CD4-positive, alpha-beta T cell treated with Interleukin-4 for 1 hour (primary cell): ENCODE measurements around the gene POLD4.

Source experiments
- DNase-seq, 2 donors: peaks; one replicate each; pipeline ENCODE4 v3.0.0-alpha.2; 2020 to 2022

Gene POLD4

DNA sequence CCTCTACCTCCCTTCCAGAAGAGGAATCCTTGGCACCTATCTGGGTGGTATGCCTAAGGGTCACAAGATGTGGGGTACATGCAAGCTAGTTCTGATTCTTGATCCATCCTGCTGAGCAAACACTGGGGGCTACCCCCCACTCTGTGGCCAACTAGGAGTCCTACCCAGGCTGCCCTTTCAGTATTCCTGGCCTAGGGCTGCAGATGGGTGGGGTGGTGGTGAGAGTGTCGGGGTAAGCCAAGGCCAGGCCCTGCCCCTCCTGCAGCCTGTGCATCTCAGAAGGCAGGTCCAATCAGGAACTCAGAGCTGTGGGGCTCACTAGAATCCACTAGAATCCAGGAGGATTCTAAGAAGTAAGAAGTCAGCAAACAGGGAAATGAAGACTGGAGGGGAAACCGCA is 39.1 kb downstream of the POLD4 start:
- no peak for DNase-seq

DNA sequence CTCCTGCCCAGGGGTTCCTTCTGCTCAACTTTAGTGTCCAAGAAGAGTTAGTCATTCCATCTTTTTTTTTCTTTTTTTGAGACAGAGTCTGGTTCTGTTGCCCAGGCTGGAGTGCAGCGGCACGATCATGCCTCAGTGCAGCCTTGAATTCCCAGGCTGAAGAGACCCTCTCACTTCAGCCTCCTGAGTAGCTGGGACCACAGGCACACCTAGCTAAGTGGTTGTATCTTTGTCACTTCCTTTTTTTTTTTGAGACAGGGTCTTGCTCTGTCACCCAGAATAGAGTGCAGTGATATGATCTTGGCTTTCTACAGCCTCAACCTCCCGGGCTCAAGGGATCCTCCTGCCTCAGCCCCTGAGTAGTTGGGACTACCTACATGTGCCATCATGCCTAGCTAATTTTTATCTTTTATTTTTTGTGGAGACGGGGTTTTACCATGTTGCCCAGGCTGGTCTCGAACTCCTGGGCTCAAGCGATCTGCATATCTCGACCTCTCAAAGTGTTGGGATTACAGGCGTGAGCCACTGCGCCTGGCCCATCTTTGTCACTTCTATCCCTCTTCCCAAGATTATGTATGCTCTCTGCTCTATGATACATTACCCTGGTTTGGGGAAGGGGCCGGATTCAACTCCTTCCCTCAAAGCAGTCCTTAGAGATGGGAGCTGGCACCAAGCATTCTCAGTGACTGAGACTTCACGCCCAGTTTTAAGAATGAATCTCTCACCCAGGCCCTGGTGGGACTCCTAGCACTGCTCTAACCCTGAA is 40.0 kb downstream of the POLD4 start:
- no peak for DNase-seq

DNA sequence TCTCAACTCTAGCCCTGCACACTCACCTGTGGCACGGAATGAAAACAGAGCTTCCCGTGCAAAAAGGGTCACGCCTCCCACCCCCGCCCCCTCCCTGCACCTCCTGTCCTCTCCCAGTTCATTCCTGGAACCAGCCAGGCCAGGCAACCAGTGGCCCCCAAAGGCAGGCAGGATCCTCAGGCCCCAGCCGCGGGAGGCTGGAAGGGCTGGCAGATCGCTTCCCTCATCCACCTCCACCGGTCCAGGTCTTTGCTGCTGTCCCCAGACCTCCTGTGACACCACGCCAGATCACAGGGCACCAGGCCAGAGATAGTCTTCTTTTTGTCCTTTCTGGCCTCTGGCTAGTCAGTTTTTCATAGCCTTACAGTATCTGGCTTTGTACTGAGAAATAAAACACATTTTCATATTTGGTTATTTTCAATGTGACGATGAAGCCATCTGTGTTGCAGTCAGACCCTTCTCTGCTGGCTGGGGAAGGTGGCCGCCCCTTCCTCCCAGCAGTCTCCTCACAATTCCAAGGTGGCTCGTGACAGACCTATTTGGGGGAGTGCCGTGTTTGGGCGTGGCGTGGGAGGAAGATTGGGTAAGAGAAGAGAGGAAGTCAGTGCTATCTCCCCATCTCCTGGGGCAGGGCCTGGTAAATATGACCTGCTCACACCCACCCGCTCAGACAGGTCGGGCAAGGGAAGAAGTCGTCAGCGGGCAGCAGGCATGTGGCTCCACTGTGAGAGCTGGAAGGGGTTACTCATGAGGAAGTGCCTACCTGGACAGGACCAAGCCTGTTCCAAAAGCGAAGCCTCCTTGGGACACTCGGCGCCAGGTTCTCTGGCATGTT is 40.9 kb downstream of the POLD4 start:
- DNase-seq = peak; percentile 52 to 56

DNA sequence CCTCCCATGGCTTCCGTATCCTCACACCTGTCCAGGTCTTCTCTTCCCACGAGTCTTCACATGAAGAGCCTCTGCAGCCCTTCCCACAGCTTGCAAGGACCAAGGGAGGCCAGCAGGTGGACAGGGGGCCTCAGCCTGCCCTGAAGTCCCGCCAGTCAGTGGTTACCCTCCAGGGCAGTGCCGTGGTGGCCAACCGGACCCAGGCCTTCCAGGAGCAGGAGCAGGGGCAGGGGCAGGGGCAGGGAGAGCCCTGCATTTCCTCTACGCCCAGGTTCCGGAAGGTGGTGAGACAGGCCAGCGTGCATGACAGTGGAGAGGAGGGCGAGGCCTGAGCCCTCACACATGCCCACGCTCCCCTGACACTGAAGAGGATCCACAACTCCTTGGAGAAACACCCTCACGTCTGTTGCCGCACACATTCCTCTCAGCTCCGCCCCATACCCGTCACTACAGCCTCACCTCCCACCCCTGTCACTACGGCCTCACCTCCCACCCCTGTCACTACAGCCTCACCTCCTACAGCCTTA is 41.7 kb downstream of the POLD4 start:
- no peak for DNase-seq

DNA sequence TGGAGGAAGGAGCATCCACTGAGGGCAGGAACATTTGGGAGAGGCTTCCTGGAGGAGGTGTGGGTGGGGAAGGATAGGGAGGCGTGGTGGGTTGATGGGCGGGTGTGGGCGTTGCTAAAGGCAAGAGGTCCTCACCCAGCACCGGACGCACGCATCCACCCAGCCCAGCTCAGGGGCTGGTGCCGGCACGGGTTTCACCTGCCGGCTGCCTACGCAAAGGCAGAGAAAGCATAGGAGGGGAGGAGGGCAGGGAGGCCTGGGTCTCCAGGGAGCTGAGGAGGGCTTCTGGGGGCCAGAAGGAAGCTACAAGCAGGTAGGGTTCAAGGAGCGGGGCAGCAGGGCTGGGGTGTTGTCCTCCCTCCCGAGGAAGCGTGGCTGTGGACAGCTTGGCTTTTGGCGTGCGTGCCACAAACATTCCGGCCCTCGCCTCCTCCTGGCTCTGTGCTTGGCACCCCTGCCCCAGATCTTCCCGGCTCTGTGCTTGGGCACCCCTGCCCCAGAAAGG is 42.2 kb downstream of the POLD4 start:
- no peak for DNase-seq

DNA sequence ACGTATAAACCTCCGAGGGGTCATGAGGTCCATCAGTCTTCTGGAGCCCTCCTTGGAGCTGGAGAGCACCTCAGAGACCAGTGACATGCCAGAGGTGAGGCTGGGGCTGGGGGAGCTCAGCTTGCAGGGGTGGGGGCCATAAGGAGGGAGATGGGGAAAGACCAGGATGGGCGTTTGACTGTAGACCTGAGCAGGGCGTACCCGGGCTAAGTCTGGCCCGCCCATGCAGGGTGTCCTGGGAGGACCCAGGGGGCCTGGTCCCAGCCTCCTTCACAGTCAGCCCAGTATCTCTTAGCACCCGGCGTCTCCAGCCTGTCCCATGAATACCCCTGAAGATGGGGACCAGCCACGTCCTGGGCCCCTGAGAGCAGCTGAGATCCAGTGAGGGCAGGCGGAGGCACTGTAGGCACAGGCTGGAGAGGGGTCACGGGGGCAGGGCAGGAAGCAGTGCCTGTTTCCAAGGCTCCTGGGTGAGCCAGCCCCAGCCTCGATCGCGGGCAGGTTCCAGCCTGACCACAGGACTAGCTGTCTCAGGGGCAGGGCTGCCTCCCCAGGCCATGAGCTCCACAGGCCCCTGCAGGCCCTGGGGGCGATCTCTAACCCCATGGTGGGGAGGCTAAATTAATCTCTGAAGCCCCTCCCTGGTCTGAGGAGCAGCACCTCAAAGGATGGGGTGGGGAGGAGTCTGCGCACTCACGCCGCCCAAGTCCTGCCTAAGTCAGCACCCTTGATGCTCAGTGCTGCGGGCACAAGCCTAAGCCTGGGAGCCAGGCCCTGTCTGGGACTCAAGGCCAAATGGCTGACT is 42.9 kb downstream of the POLD4 start:
- no peak for DNase-seq

DNA sequence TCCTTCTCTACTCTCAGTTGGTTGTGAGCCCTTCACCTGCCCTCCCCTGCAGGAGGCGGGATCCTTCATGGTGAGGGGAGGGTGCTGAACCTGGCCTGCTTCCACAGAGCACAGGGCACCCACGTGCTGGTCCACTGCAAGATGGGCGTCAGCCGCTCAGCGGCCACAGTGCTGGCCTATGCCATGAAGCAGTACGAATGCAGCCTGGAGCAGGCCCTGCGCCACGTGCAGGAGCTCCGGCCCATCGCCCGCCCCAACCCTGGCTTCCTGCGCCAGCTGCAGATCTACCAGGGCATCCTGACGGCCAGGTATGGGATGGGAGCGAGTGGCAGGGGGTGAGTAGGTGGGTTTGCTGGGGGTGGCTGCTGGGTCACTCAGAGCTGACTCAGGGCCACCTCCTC is 43.7 kb downstream of the POLD4 start:
- DNase-seq = no peak

DNA sequence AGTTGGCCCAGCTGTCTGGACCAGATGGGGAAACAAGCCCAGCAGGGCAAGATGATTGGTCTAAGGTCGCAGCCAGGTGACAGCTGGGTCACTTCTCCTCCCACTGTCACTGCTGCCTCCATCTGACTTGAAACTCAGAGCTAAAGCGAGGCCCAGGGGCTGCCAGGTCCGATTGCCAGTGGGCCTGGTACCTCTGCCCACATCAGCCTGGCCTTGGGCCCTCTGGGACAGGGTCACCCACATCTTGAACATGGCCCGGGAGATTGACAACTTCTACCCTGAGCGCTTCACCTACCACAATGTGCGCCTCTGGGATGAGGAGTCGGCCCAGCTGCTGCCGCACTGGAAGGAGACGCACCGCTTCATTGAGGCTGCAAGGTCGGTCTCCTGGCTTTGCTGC is 44.2 kb downstream of the POLD4 start:
- DNase-seq = no peak

DNA sequence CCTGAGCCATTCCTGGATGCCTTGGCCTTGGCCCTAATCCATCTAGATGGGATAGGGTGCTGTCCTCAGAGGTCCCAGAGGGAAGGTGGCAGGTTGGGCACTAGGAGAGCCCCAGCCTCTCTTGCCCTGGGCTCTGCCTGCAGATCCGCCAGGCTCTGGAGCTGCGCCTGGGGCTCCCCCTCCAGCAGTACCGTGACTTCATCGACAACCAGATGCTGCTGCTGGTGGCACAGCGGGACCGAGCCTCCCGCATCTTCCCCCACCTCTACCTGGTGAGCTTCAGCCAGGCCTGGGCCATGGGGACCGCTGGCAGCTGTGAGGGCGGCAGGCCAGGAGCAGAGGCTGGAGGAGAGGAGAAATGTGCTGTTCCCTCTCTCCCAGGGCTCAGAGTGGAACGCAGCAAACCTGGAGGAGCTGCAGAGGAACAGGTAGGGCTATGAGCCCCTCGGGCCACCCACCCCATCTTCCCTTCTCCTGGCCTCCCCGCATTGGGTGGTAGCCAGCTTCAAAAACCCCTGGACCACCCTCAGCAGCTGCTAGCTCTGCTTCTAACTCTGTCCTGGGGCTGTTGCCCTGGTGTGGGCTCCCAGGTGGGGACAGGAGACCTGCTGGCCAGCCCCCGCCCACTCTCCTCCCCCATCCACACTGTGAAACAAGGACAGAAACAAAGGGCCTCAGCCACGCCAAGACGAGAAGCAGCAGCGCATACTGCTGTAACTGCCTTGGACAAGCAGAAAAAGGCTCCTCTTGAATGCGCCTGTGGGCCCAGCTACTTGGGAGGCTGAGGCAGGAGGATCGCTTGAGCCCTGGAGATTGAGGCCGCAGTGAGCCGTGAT is 45.1 kb downstream of the POLD4 start:
- DNase-seq = no peak

DNA sequence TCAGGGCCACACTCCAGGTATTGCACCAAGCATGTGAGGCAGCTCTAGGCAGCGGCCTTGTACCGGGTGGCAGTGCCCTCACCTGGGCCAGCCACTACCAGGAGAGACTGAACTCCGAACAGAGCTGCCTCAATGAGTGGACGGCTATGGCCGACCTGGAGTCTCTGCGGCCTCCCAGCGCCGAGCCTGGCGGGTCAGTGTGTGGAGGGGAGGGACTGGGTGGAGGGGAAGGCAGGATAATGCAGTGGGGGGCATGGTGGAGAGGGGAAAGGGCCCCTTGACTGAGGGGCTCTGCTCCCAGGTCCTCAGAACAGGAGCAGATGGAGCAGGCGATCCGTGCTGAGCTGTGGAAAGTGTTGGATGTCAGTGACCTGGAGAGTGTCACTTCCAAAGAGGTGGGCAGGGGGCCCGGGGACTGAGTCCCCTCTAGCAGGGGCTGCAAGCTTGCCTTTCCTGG is 45.8 kb downstream of the POLD4 start:
- DNase-seq = no peak

DNA sequence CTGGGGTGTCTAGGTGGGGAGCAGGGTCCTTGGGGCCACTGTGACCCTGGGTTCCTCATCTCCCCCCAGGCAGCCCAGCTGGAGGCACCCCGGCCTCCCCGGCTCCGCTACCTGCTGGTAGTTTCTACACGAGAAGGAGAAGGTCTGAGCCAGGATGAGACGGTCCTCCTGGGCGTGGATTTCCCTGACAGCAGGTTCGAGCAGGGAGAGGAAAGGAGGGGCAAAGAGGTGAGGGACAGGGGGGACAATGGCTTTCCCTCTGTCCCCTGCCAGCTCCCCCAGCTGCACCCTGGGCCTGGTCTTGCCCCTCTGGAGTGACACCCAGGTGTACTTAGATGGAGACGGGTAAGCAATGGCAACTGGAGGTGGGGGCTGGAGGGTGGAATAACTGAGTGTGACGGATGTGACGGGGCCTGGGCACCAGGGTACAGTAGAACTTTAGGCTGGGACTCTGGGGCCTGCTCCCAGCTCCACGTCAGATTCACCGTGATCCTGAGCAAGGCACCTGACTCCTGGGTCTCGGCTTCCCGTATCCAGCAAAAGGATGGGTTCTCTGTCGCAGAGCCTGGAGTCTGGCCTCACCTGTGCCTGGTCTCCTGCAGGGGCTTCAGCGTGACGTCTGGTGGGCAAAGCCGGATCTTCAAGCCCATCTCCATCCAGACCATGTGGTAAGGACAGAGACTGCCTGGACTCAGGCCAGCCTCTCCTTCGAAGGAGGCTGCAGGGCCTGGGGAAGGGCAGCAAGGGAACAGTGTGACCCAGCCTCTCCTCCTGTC is 46.4 kb downstream of the POLD4 start:
- no peak for DNase-seq

DNA sequence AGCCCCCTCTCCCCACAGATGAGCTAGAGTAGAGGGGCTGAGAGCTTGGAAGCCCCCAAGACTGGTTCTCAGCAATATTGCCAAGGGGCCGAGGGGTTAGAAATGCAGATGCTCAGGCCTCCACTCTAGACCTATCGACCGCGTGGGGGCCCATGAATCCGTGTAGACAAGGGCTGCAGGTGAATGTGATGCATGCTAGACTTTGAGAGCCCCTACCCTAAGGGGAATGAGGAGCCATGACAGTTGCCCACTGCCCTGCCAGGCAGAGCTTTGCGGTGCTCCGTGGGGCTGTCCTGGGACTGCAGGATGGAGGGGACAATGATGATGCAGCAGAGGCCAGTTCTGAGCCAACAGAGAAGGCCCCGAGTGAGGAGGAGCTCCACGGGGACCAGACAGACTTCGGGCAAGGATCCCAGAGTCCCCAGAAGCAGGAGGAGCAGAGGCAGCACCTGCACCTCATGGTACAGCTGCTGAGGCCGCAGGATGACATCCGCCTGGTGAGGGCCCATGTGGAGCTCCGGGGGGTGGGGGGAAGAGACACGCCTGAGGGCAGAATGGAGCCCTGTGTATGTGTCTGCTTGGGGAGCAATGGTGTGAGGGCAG is 48.7 kb downstream of the POLD4 start:
- DNase-seq = no peak

DNA sequence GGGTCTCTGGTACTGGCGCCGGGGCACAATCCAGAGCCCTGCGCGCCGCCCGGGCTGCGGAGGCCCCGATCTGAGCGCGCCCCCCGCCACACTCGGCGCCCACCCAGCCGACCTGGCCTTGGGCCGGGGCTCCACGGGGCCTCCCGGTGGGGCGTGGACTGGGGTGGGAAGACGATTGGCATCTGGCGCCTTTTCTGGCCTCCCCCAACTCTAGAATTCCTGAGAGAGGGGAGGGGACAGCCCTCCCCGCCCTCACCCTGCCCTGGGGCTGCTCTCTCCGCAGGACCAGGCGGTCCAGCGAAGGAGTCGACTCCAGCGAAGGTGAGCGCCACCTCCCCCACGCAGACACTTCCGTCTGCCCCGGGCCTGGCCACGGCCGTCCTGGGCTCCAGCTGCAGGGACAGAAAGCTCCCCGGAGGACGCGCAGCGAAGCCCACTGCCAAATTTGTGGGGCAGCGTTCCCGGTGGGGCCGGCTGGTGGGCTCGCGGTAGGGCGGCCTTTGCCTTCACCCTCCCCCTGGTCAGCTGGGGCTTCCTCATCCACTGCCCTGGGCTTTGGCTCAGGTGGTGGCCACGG is 49.4 kb downstream of the POLD4 start:
- no peak for DNase-seq

DNA sequence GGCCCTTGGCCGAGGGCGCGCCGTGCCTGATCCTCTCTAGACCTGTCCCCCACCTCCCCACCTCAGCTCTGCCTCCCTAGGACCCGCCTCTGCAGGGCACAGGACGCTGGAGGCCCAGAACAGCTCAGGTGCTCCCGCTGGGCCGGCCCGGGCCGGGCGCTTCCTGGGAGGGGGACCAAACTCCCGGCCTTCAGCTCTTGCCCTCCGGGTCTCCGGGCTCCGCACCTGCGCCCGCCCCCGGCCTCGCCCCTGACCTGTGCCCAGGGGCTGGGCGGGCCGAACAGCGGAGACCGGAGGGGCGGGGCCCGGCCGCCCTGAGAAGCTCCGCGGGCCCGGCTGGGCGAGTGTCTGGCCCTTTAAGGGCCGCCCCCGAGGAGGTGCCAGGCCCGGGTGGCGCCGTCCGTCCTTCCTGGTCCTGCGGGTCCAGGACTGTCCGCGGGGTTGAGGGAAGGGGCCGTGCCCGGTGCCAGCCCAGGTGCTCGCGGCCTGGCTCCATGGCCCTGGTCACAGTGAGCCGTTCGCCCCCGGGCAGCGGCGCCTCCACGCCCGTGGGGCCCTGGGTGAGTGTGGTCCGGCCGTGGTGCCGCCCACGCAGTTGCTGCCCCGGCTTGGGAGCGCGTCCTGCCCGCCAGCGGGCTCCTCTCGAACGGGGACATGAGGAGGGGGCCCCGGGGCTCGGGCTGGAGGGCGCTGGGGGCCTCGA is 50.1 kb downstream of the POLD4 start, which contains the start of gene SSH3:
TSS of gene SSH3 (plus strand) at position 399 of the 703 bp plus-strand sequence. CDS start at position 495, 96 bp downstream.
- DNase-seq = peak in 1 of 2 donors; percentile 36

DNA sequence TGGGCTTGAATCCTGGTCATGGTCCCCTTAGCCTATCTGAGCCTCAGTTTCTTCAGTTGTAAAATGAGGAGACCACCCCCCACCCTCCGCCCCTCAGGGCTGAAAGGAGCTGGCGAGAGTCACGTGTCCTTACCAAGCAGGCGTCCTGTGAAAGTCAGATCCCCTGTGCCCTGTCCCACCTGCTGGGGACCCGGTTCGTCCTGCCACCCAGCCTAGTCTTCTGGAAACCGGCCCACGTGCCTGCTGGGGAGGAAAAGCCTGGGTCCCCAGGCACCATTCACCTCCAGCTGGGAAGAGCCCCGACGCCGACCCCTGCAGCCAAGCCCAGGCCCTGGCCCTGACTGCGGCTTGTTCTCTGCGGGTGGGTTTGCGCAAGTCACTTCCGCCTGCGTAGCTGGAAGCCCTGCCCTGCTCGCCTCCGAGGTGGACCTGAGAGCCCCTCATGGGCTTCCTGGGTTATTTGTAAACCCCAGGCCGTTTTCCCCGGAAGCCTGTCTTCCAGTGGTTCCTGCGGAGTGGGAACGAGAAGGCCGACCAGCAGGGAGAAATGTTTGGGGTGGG is 50.7 kb downstream of the POLD4 start:
- peak in 1 of 2 donors; percentile 42 for DNase-seq

DNA sequence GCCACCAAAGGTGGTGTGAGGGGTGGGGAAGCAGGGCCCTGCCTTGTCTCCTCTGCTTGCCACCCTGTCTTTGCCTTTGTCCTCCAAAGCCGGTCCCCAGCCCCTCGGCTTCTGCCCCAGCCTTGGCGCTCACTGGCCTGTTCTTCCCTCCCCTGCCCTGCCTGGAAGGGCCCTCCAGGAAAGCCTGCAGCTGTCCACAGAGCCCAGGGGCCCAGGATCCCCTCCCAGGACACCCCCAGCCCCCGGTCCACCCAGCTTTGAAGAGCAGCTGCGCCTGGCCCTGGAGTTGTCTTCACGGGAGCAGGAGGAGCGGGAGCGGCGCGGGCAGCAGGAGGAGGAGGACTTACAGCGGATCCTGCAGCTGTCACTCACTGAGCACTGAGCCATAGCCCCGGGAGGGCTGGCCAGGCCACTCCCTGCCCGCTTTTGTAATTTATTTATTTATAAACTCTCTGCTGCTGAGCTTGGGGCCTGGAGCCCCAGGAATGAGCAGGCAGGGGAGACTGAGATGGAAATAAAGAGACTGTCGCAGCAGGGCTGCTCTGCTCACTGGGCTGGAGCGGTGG is 51.3 kb downstream of the POLD4 start:
- DNase-seq = no peak

DNA sequence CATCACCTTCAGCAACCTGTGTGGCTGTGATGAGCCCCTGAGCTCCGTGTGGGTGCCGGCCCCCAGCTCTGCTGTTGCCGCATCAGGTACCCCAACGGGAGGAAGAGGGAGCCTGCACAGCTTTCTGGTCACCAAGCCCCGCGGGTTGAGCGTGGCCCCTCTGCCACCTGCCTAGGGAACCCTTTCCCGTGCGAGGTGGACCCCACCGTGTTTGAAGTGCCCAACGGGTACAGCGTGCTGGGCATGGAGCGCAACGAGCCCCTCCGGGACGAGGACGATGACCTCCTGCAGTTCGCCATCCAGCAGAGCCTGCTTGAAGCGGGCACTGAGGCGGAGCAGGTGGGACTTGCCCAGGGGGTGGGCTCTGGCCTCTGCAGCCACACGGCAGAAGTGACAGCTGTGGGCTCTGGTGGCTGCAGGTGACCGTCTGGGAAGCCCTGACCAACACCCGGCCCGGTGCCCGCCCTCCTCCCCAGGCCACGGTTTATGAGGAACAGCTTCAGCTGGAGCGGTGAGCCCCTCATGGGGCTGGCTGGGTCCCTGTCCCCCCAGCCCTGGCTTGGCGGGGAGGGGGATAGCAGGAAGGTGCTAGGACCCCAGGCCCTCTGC is 51.9 kb downstream of the POLD4 start:
- DNase-seq = no peak
